ENCODE data around the gene NCAM1.

DNA sequence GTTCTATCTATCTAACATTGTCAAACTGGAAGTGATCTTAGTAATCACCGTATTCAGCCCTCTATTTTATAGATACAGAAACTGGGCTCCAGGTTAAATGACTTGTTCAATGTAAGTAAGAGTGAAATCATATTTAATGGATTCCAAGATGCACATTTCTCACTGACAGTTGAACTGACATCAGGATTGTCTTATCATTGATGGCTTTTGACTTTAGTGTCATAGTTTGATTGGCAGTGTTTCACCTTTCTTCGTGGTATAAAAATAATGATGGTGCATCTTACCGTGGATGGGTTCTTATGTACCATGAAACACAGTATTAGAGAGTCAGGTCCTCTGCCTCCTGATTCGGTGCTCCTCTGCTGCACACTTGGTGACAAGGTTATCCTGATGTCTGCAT lies 123.1 kb downstream of the NCAM1 start:
- TF ChIP-seq, protein P1, sequence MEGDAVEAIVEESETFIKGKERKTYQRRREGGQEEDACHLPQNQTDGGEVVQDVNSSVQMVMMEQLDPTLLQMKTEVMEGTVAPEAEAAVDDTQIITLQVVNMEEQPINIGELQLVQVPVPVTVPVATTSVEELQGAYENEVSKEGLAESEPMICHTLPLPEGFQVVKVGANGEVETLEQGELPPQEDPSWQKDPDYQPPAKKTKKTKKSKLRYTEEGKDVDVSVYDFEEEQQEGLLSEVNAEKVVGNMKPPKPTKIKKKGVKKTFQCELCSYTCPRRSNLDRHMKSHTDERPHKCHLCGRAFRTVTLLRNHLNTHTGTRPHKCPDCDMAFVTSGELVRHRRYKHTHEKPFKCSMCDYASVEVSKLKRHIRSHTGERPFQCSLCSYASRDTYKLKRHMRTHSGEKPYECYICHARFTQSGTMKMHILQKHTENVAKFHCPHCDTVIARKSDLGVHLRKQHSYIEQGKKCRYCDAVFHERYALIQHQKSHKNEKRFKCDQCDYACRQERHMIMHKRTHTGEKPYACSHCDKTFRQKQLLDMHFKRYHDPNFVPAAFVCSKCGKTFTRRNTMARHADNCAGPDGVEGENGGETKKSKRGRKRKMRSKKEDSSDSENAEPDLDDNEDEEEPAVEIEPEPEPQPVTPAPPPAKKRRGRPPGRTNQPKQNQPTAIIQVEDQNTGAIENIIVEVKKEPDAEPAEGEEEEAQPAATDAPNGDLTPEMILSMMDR (IDR thresholded peaks at IDR 0.05; ENCODE audit: extremely low read depth in 1 of 2, insufficient read depth in 1 of 2, low read depth in 1 of 2, low read length in 2 of 2), result no peak
- no peak for TF ChIP-seq EZH2 (IDR thresholded peaks at IDR 0.05; ENCODE audit: borderline replicate concordance, low read depth, low read length, severe bottlenecking)
- TF ChIP-seq POLR2A (IDR thresholded peaks at IDR 0.05; ENCODE audit: low read depth, low read length), result no peak
- no peak for TF ChIP-seq FOS (IDR thresholded peaks at IDR 0.05; ENCODE audit: borderline replicate concordance, insufficient read depth, low read length)
- no peak for TF ChIP-seq POLR2AphosphoS5 (IDR thresholded peaks at IDR 0.05; ENCODE audit: insufficient read depth, low read depth, low read length)
- no peak for TF ChIP-seq MYC (IDR thresholded peaks at IDR 0.05; ENCODE audit: low read depth, low read length)
- TF ChIP-seq, protein P2, sequence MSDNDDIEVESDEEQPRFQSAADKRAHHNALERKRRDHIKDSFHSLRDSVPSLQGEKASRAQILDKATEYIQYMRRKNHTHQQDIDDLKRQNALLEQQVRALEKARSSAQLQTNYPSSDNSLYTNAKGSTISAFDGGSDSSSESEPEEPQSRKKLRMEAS (IDR thresholded peaks at IDR 0.05; ENCODE audit: insufficient read depth, insufficient read length), result no peak

All from endothelial cell of umbilical vein (primary cell).